PFSK-1 (cell line): ENCODE results near the gene ARF3.

Source experiments
- POLR2AphosphoS5 ChIP-seq: IDR thresholded peaks from 2 replicates; pipeline ENCODE4 v1.6.1; 2012; ENCODE audit warnings: low read depth, mild to moderate bottlenecking, control low read depth, low read length, moderate library complexity
- SIN3A ChIP-seq: IDR thresholded peaks from 2 replicates; pipeline ENCODE4 v1.6.1; 2012; ENCODE audit warnings: mild to moderate bottlenecking, low read length, moderate library complexity, borderline replicate concordance; ENCODE audit not compliant: insufficient read depth

GRCh38 chr12:48978291-48978740, 21.0 kb upstream of the ARF3 start, which contains the start of gene WNT1:
- TF ChIP-seq POLR2AphosphoS5 (no peak), SIN3A (no peak)
